ENCODE data around the gene RPS6KA5.

DNA sequence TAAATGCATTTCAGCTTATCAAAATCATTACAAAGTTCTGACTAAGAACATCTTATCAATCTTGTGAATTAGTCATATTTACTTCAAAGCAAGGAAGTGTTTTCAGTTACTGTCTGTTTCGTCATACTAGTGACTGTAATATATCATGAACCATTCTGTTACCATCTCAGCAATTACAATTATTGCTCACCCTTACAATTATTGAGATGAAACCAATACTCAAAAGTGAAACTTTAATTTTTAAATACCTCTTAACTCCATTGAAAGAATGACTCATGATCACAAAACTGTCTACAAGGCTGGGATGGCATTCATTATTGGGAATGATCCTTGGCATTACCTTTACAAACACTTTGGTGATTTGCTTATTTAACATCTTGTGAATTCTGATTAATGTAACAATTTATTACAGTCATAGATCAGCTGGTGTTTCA, 90.3 kb downstream of the RPS6KA5 start:
- TF ChIP-seq, protein P1, sequence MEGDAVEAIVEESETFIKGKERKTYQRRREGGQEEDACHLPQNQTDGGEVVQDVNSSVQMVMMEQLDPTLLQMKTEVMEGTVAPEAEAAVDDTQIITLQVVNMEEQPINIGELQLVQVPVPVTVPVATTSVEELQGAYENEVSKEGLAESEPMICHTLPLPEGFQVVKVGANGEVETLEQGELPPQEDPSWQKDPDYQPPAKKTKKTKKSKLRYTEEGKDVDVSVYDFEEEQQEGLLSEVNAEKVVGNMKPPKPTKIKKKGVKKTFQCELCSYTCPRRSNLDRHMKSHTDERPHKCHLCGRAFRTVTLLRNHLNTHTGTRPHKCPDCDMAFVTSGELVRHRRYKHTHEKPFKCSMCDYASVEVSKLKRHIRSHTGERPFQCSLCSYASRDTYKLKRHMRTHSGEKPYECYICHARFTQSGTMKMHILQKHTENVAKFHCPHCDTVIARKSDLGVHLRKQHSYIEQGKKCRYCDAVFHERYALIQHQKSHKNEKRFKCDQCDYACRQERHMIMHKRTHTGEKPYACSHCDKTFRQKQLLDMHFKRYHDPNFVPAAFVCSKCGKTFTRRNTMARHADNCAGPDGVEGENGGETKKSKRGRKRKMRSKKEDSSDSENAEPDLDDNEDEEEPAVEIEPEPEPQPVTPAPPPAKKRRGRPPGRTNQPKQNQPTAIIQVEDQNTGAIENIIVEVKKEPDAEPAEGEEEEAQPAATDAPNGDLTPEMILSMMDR (IDR thresholded peaks at IDR 0.05): no peak
- TF ChIP-seq, protein P2, sequence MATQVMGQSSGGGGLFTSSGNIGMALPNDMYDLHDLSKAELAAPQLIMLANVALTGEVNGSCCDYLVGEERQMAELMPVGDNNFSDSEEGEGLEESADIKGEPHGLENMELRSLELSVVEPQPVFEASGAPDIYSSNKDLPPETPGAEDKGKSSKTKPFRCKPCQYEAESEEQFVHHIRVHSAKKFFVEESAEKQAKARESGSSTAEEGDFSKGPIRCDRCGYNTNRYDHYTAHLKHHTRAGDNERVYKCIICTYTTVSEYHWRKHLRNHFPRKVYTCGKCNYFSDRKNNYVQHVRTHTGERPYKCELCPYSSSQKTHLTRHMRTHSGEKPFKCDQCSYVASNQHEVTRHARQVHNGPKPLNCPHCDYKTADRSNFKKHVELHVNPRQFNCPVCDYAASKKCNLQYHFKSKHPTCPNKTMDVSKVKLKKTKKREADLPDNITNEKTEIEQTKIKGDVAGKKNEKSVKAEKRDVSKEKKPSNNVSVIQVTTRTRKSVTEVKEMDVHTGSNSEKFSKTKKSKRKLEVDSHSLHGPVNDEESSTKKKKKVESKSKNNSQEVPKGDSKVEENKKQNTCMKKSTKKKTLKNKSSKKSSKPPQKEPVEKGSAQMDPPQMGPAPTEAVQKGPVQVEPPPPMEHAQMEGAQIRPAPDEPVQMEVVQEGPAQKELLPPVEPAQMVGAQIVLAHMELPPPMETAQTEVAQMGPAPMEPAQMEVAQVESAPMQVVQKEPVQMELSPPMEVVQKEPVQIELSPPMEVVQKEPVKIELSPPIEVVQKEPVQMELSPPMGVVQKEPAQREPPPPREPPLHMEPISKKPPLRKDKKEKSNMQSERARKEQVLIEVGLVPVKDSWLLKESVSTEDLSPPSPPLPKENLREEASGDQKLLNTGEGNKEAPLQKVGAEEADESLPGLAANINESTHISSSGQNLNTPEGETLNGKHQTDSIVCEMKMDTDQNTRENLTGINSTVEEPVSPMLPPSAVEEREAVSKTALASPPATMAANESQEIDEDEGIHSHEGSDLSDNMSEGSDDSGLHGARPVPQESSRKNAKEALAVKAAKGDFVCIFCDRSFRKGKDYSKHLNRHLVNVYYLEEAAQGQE (IDR thresholded peaks at IDR 0.05; ENCODE audit: insufficient read depth in 1 of 2, low read depth in 2 of 2, low read length in 1 of 2): no peak
- TF ChIP-seq POLR2AphosphoS5 (IDR thresholded peaks at IDR 0.05; ENCODE audit: low read depth, low read length) (no peak), SIN3A (IDR thresholded peaks at IDR 0.05; ENCODE audit: borderline replicate concordance, insufficient read depth, low read depth, low read length) (no peak), TCF7L2 (IDR thresholded peaks at IDR 0.05; ENCODE audit: low read depth, low read length) (no peak)
